Heart left ventricle (tissue), 16 donors: ENCODE results near the gene CCSER1. TPM values are rescaled to one million over a fixed set of nuclear protein-coding genes. Genes with fewer than 3 reads are reported as not detected.
"Not testable (repeated sequence)": the region's sequence is repeated elsewhere in the genome, so short reads cannot be mapped to it uniquely, and the experiment has no call there.

ENCODE experiments used
- ATAC-seq, 4 donors: fragments of 200-7000 bp; cut with Tn5 transposase; one replicate each; pipeline ENCODE4 v1.9.1; 2020 to 2022; ENCODE audit warnings: moderate library complexity in 4 of 4, mild to moderate bottlenecking in 3 of 4, moderate number of reproducible peaks in 1 of 4
- DNase-seq, 5 donors: peaks; one replicate each; pipeline ENCODE4 v3.0.0-alpha.2; 2020
- H3K27ac ChIP-seq, 12 donors: fragments of 200-600 bp; sonication (generic) in 4 of 12; one replicate each; pipeline versions ENCODE4 v1.5.0 to v1.8.0; 2016 to 2022; ENCODE audit warnings: mild to moderate bottlenecking in 2 of 12
- H3K27me3 ChIP-seq, 9 donors: fragments of 200-600 bp; sonication (generic) in 2 of 9; one replicate each; pipeline versions ENCODE4 v1.5.1 to v1.8.0; 2016 to 2022; ENCODE audit warnings: mild to moderate bottlenecking in 3 of 9
- H3K36me3 ChIP-seq, 9 donors: fragments of 200-600 bp; sonication (generic) in 2 of 9; one replicate each; pipeline versions ENCODE4 v1.5.0 to v1.8.0; 2018 to 2022; ENCODE audit warnings: mild to moderate bottlenecking in 2 of 9
- H3K4me1 ChIP-seq, 12 donors: fragments of 200-600 bp; sonication (generic) in 4 of 12; one replicate each; pipeline versions ENCODE4 v1.5.0 to v1.8.0; 2016 to 2022; ENCODE audit warnings: mild to moderate bottlenecking in 3 of 12
- H3K4me3 ChIP-seq, 12 donors: fragments of 200-600 bp; sonication (generic) in 4 of 12; one replicate each; pipeline versions ENCODE4 v1.5.0 to v1.8.0; 2017 to 2022; ENCODE audit warnings: mild to moderate bottlenecking in 9 of 12, moderate library complexity in 4 of 12
- H3K9me3 ChIP-seq, 12 donors: fragments of 200-600 bp; sonication (generic) in 4 of 12; one replicate each; pipeline versions ENCODE4 v1.5.0 to v1.8.0; 2016 to 2022; ENCODE audit warnings: mild to moderate bottlenecking in 1 of 12
- POLR2A ChIP-seq, 2 donors: fragments of 450-650 bp; IDR thresholded peaks; one replicate each; pipeline ENCODE4 v1.6.1; 2017; ENCODE audit warnings: antibody characterized with exemption in 2 of 2, mild to moderate bottlenecking in 2 of 2, moderate library complexity in 2 of 2
- WGBS, 4 donors: extraction: QIAGEN DNeasy Blood & Tissue Kit in 2 of 4; methylation state at CpG; one replicate each; pipeline versions ENCODE4 v1.1.5 to v1.1.7; 2013 to 2018; 5-methylcytosine and 5-hydroxymethylcytosine counted together
- intact Hi-C, 10 donors: fragments of 100-400 bp; cut with DNase I; formaldehyde crosslinking; loops; one replicate each; pipeline versions ENCODE4 v1.11.1 to v1.14.2; 2022
- polyA plus RNA-seq, 2 donors: library from polyadenylated mRNA; stranded (reverse); fragments of 200-250 nt; gene quantifications; one replicate each; pipeline ENCODE4 v1.2.3, GENCODE V29; 2013
- total RNA-seq, 9 donors: library from RNA; depleted of rRNA in 2 of 9; stranded (reverse); fragments of >200 nt in 2 of 9; fragmentation: NEBNext Ultra II Directional in 3 of 9; extraction: Animal tissue kit (Norgen Biotek cat#: 25700) in 3 of 9; gene quantifications; one replicate each; pipeline versions ENCODE4 v1.1.0 to v1.2.4, GENCODE V29; 2016 to 2023
- TF ChIP-seq, protein P1 (sequence below), 12 donors: fragments of 200-600 bp; sonication (generic) in 4 of 12; IDR thresholded peaks; one replicate each; pipeline versions ENCODE4 v1.5.0 to v1.8.0; 2018 to 2022; ENCODE audit warnings: antibody characterized with exemption in 12 of 12, mild to moderate bottlenecking in 5 of 12
- donor health status: ischemic (EF 13 %, LVEDD 7.1; RV severe dilation, severe dysfunction).
- donor health status: healthy with polysubstance abuse.
- donor health status: DM: no; HTN: yes; CAD: no.
- donor health status: DM: no; HTN: no; CAD: no.
- donor health status: ischemic (EF 25% LVEDD 6.9; RV normal size, moderate dysfunction).
- donor health status: ischemic (EF 25% LVEDD 5.7; RV mildly dilated, moderate dysfunction).
- donor health status: healthy.
- donor health status: DM: yes; HTN: yes; CAD: no.
- donor health status: ischemic (EF 35%, LVEDD 5.7; RV mildly dilated, moderate dysfunction).
- donor health status: nonischemic (EF 11% LVEDD 7.7; RV severe dilation, severe dysfunction).
- donor health status: DM: yes; HTN: yes; CAD: no.
- donor health status: PGD.
- donor health status: ischemic (EF 29% LVEDD 5.4; RV normal size, mild dysfunction).
- donor health status: nonischemic (EF 23%, LVEDD 6.1; RV moderate dilation, normal function).

The CCSER1 gene
- total and polyA plus RNA-seq, 11 donors, result 2.5 to 15.8 (median 12.2) TPM

GRCh38 chr4:90293320-90293719 lies 166.1 kb downstream of the CCSER1 start:
- DNase-seq (no peak), ATAC-seq (no peak)
- Histone ChIP-seq H3K36me3 (no peaks in the 10 kb centered on the region), H3K27me3 (no peaks in the 10 kb centered on the region), H3K4me3 (no peak overlapping the region), H3K4me1 (no peaks in the 10 kb centered on the region), H3K27ac (no peak overlapping the region), H3K9me3 (no peaks in the 10 kb centered on the region)
- intact Hi-C loops, result loop anchor here in 9 of 10 donors (2.0 to 10.0 kb wide), 8 partner anchors 166 to 269 kb away; partner anchors contain the start of gene CCSER1 (in 4 of the 9)
- 28 to 33% (median 29%) methylated on average over 2 of the region's 2 CpGs for WGBS, 4 donors
- TF ChIP-seq, protein P1, sequence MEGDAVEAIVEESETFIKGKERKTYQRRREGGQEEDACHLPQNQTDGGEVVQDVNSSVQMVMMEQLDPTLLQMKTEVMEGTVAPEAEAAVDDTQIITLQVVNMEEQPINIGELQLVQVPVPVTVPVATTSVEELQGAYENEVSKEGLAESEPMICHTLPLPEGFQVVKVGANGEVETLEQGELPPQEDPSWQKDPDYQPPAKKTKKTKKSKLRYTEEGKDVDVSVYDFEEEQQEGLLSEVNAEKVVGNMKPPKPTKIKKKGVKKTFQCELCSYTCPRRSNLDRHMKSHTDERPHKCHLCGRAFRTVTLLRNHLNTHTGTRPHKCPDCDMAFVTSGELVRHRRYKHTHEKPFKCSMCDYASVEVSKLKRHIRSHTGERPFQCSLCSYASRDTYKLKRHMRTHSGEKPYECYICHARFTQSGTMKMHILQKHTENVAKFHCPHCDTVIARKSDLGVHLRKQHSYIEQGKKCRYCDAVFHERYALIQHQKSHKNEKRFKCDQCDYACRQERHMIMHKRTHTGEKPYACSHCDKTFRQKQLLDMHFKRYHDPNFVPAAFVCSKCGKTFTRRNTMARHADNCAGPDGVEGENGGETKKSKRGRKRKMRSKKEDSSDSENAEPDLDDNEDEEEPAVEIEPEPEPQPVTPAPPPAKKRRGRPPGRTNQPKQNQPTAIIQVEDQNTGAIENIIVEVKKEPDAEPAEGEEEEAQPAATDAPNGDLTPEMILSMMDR (IDR thresholded peaks at IDR 0.05), result peak; percentile 27 to 71 (median 56)
- no peak for TF ChIP-seq POLR2A (IDR thresholded peaks at IDR 0.05)

DNA sequence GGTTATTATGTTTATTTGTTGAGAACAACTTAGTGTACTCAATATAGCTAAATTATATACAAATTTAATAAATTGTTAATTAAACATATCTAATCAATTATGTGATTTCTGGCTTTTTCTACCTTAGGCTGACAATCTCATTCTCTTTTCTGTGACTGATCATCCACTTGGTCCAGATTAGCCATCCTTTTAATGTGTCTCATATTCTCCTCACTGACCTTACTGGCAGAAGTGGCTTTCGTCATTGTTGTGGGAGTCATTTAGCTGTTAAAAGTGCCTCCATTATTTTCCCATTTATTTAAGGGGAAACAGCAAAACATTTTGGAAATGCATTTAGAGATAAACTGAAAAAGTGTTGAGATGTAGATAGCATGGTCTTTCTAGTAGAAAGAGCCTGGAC lies 172.2 kb downstream of the CCSER1 start:
- H3K4me3 ChIP-seq, result no peak overlapping the region
- 68 to 83% (median 77%) methylated on average over 1 of the region's 1 CpG for WGBS, 4 donors
- H3K27ac ChIP-seq, result no peak overlapping the region
- DNase-seq (no peak), ATAC-seq (no peak)
- no peaks in the 10 kb centered on the region for H3K27me3 ChIP-seq
- intact Hi-C loops, result loop anchor here in 3 of 10 donors (10.0 kb wide), 1 partner anchor 275 kb away; no protein-coding TSS in a partner anchor
- H3K4me1 ChIP-seq, result no peaks in the 10 kb centered on the region
- peaks cover 0 to 2% (median 0%) of the 10 kb centered on the region in 12 donors for H3K9me3 ChIP-seq
- H3K36me3 ChIP-seq, result no peaks in the 10 kb centered on the region
- TF ChIP-seq, protein P1 (IDR thresholded peaks at IDR 0.05), result no peak
- TF ChIP-seq POLR2A (IDR thresholded peaks at IDR 0.05), result no peak

DNA sequence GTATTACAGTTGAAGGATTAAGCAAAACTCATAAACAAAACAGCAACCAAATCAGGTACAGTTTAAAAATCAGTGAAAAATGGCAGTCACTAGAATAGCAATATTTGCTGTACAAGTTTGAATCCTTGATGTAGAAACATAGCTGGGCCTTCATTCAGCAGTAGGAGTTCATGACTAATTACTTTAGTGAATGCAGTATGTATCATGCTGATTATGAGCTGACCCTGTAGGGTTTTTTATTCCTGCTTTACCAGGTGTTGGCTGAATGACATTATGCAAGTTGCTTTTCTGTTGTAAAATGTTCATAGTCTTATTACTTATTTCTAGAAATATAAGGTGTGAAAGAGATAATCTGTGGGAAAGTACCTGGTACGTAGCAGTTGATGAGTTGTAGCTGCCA lies 179.6 kb downstream of the CCSER1 start:
- H3K27ac ChIP-seq, result no peak overlapping the region
- peaks cover 0 to 6% (median 0%) of the 10 kb centered on the region in 9 donors for H3K36me3 ChIP-seq
- TF ChIP-seq, protein P1 (IDR thresholded peaks at IDR 0.05), result no peak
- TF ChIP-seq POLR2A (IDR thresholded peaks at IDR 0.05), result no peak
- intact Hi-C loops, result no loop called here
- H3K4me3 ChIP-seq, result no peak overlapping the region
- WGBS, 4 donors, result 67 to 83% (median 75%) methylated on average over 1 of the region's 1 CpG
- DNase-seq (no peak), ATAC-seq (no peak)
- peaks cover 0 to 2% (median 0%) of the 10 kb centered on the region in 12 donors for H3K9me3 ChIP-seq
- no peaks in the 10 kb centered on the region for H3K4me1 ChIP-seq
- H3K27me3 ChIP-seq, result no peaks in the 10 kb centered on the region

- H3K9me3 ChIP-seq, H3K27ac ChIP-seq, intact Hi-C loops, DNase-seq, H3K27me3 ChIP-seq, ATAC-seq, H3K4me3 ChIP-seq, H3K36me3 ChIP-seq: not testable (repeated sequence)
- WGBS, 4 donors, result 79 to 91% (median 86%) methylated on average over 6 of the region's 6 CpGs
- H3K4me1 ChIP-seq, result peaks cover 0 to 17% (median 7%) of the 10 kb centered on the region in 12 donors
Observed at GRCh38 chr4:90317140-90317539, 189.9 kb downstream of the CCSER1 start.

GRCh38 chr4:90317785-90318184 lies 190.6 kb downstream of the CCSER1 start:
- Histone ChIP-seq H3K27me3 (no peaks in the 10 kb centered on the region), H3K4me3 (no peak overlapping the region), H3K36me3 (peaks cover 0 to 3% (median 0%) of the 10 kb centered on the region in 9 donors), H3K27ac (peak overlapping the region in 2 of 12 donors; percentile 25 to 45), H3K4me1 (peaks cover 0 to 17% (median 7%) of the 10 kb centered on the region in 12 donors), H3K9me3 (peaks cover 0 to 7% (median 0%) of the 10 kb centered on the region in 12 donors)
- ATAC-seq, result peak; percentile 53 to 87 (median 73)
- WGBS, 4 donors, result 38 to 54% (median 45%) methylated on average over 2 of the region's 2 CpGs
- no peak for TF ChIP-seq POLR2A (IDR thresholded peaks at IDR 0.05)
- TF ChIP-seq, protein P1 (IDR thresholded peaks at IDR 0.05), result no peak
- intact Hi-C loops, result no loop called here
- DNase-seq, result no peak
